HepG2 (cell line): ENCODE measurements around the gene ABCD1. TPM values are rescaled to one million over a fixed set of nuclear protein-coding genes. Genes with fewer than 3 reads are reported as not detected.

Source experiments
- CENPT ChIP-seq: sonication (generic); formaldehyde crosslinking; IDR thresholded peaks from 2 replicates; pipeline ENCODE4 v1.8.0; 2022; ENCODE audit warnings: low read depth, mild to moderate bottlenecking, moderate library complexity, missing genetic modification reagents
- FOXJ3 ChIP-seq: sonication (generic); formaldehyde crosslinking; IDR thresholded peaks from 2 replicates; pipeline ENCODE4 v1.4.0; 2020; ENCODE audit warnings: missing genetic modification reagents, mild to moderate bottlenecking, borderline replicate concordance
- MATR3 ChIP-seq: sonication (generic); formaldehyde crosslinking; IDR thresholded peaks from 2 replicates; pipeline ENCODE4 v1.4.0; 2020; ENCODE audit warnings: missing genetic modification reagents
- NCOA2 ChIP-seq: sonication (generic); formaldehyde crosslinking; IDR thresholded peaks from 2 replicates; pipeline ENCODE4 v1.8.0; 2022; ENCODE audit warnings: inconsistent platforms
- ZNF543 ChIP-seq: sonication (generic); formaldehyde crosslinking; IDR thresholded peaks from 2 replicates; pipeline ENCODE4 v1.4.0; 2020; ENCODE audit warnings: mild to moderate bottlenecking, missing genetic modification reagents
- ZNF563 ChIP-seq: sonication (generic); formaldehyde crosslinking; IDR thresholded peaks from 2 replicates; pipeline ENCODE4 v1.8.0; 2022; ENCODE audit warnings: mild to moderate bottlenecking, moderate library complexity, missing genetic modification reagents
- ZNF569 ChIP-seq: sonication (generic); formaldehyde crosslinking; IDR thresholded peaks from 2 replicates; pipeline ENCODE4 v1.5.0; 2020; ENCODE audit warnings: mild to moderate bottlenecking, missing genetic modification reagents, moderate library complexity, borderline replicate concordance
- ZNF577 ChIP-seq: sonication (generic); formaldehyde crosslinking; IDR thresholded peaks from 2 replicates; pipeline ENCODE4 v1.4.0; 2020; ENCODE audit warnings: mild to moderate bottlenecking, low read depth, missing genetic modification reagents, borderline replicate concordance
- ZNF781 ChIP-seq: sonication (generic); formaldehyde crosslinking; IDR thresholded peaks from 2 replicates; pipeline ENCODE4 v1.5.1; 2020; ENCODE audit warnings: borderline replicate concordance, mild to moderate bottlenecking, missing genetic modification reagents; ENCODE audit errors: not compliant biosample characterization
- ZNF879 ChIP-seq: sonication (generic); formaldehyde crosslinking; IDR thresholded peaks from 2 replicates; pipeline ENCODE4 v1.8.1; 2023; ENCODE audit warnings: missing genetic modification reagents
- polyA plus RNA-seq, 8 experiments: library from polyadenylated mRNA; depleted of rRNA in 3 of 8; stranded (reverse) in 7 of 8; unstranded in 1 of 8; fragments of >200 nt; fragmentation: Illumina TruSeq in 4 of 8; extraction: Trizol in 4 of 8; gene quantifications; 2 replicates each; pipeline versions ENCODE4 v1.2.1 to v1.2.3, GENCODE V29; 2011 to 2016; ENCODE audit warnings: low read depth in 4 of 8, missing spikeins in 1 of 8, mixed read lengths in 1 of 8; ENCODE audit not compliant: insufficient read depth in 1 of 8
- total RNA-seq, 5 experiments: library from RNA; depleted of rRNA; stranded (reverse); fragments of >200 nt; fragmentation: Illumina TruSeq; extraction: Trizol; gene quantifications; 2 replicates each; pipeline ENCODE4 v1.2.3, GENCODE V29; 2016; ENCODE audit warnings: low read depth in 1 of 5
- TF ChIP-seq, protein P1 (sequence below), 2 experiments: fragments of 450-650 bp in 1 of 2; sonication (generic) in 1 of 2; formaldehyde crosslinking in 1 of 2; IDR thresholded peaks; 2 replicates each; pipeline versions ENCODE4 v1.6.1 to v1.8.0; 2016 to 2022; ENCODE audit warnings: antibody characterized with exemption in 1 of 2, mild to moderate bottlenecking in 1 of 2, missing genetic modification reagents in 1 of 2
- TF ChIP-seq, protein P2 (sequence below): sonication (generic); formaldehyde crosslinking; IDR thresholded peaks from 2 replicates; pipeline ENCODE4 v1.8.0; 2022; ENCODE audit warnings: mild to moderate bottlenecking, missing genetic modification reagents; ENCODE audit not compliant: insufficient replicate concordance
- TF ChIP-seq, protein P3 (sequence below): sonication (generic); formaldehyde crosslinking; IDR thresholded peaks from 2 replicates; pipeline ENCODE4 v1.8.0; 2022; ENCODE audit warnings: mild to moderate bottlenecking, missing genetic modification reagents
- TF ChIP-seq, protein P4 (sequence below), 2 experiments: fragments of 450-650 bp in 1 of 2; sonication (generic) in 1 of 2; formaldehyde crosslinking; IDR thresholded peaks; 2 replicates each; pipeline versions ENCODE4 v1.5.0 to v1.8.0; 2020 to 2022; ENCODE audit warnings: mild to moderate bottlenecking in 1 of 2, missing genetic modification reagents in 1 of 2

The ABCD1 gene
- total and polyA plus RNA-seq, 2 of the 13 experiments (the other 11 are each of a cell fraction or from before 2014, with no cell fraction given): 11.4 to 15.9 TPM

DNA sequence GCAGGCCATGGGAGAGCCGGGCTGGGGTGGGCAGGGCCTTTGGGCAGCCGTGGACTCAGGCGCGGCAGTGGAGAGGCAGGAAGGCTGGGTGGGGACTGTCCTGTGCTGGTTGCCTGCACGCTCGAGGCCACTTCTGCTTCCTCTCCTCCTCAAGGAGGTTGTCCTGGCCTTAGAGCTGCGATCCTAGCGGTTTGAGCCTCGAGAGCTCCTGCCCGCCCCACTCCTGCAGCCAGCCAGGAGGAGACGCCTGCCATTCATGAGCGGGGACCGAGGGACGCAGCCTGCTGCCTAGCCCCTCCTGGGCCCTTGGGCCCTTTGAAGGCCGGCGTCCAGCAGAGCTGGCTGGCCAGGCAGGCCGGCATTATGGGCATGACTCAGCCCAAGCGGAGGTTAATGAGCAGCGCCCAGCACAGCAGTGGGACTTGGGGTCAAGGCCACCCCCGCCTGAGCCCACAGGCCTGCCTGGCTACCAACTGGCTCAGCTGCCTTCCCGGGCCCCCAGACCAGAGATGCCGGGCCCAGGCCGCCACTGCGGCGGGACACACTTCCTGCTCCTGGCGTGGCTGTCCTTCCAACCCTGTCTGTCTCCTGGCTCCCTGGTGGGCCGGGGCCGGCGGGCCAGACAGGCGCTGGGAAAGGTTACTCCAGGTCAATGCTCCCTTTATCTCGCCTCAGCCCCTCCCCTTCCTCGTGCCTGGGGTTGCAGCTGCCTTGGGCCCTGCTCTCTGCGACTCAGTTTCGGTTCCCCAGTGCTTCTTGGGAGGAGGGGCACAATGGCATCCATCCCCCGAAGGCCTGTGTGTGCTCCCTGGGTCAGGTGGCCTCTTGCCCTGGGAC, 1.8 kb downstream of the ABCD1 start (continued):
- TF ChIP-seq, protein P1, sequence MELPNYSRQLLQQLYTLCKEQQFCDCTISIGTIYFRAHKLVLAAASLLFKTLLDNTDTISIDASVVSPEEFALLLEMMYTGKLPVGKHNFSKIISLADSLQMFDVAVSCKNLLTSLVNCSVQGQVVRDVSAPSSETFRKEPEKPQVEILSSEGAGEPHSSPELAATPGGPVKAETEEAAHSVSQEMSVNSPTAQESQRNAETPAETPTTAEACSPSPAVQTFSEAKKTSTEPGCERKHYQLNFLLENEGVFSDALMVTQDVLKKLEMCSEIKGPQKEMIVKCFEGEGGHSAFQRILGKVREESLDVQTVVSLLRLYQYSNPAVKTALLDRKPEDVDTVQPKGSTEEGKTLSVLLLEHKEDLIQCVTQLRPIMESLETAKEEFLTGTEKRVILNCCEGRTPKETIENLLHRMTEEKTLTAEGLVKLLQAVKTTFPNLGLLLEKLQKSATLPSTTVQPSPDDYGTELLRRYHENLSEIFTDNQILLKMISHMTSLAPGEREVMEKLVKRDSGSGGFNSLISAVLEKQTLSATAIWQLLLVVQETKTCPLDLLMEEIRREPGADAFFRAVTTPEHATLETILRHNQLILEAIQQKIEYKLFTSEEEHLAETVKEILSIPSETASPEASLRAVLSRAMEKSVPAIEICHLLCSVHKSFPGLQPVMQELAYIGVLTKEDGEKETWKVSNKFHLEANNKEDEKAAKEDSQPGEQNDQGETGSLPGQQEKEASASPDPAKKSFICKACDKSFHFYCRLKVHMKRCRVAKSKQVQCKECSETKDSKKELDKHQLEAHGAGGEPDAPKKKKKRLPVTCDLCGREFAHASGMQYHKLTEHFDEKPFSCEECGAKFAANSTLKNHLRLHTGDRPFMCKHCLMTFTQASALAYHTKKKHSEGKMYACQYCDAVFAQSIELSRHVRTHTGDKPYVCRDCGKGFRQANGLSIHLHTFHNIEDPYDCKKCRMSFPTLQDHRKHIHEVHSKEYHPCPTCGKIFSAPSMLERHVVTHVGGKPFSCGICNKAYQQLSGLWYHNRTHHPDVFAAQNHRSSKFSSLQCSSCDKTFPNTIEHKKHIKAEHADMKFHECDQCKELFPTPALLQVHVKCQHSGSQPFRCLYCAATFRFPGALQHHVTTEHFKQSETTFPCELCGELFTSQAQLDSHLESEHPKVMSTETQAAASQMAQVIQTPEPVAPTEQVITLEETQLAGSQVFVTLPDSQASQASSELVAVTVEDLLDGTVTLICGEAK (IDR thresholded peaks at IDR 0.05): no peak
- TF ChIP-seq, protein P1 (CRISPR knock-in tag; IDR thresholded peaks at IDR 0.05): peak; percentile 38; the same call in 1 of the 2 replicates
- TF ChIP-seq, protein P2, sequence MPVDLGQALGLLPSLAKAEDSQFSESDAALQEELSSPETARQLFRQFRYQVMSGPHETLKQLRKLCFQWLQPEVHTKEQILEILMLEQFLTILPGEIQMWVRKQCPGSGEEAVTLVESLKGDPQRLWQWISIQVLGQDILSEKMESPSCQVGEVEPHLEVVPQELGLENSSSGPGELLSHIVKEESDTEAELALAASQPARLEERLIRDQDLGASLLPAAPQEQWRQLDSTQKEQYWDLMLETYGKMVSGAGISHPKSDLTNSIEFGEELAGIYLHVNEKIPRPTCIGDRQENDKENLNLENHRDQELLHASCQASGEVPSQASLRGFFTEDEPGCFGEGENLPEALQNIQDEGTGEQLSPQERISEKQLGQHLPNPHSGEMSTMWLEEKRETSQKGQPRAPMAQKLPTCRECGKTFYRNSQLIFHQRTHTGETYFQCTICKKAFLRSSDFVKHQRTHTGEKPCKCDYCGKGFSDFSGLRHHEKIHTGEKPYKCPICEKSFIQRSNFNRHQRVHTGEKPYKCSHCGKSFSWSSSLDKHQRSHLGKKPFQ (CRISPR knock-in tag): no peak
- no peak for TF ChIP-seq FOXJ3 (CRISPR knock-in tag)
- TF ChIP-seq CENPT: no peak; the same call in 1 of the 2 replicates
- TF ChIP-seq ZNF563 (CRISPR knock-in tag): no peak; the same call in 1 of the 2 replicates
- TF ChIP-seq MATR3 (CRISPR knock-in tag): no peak
- 0 out of 2 replicates have a peak, but pooled peaks have one; percentile 27 for TF ChIP-seq ZNF543 (CRISPR knock-in tag)
- TF ChIP-seq ZNF577: no peak
- TF ChIP-seq, protein P3, sequence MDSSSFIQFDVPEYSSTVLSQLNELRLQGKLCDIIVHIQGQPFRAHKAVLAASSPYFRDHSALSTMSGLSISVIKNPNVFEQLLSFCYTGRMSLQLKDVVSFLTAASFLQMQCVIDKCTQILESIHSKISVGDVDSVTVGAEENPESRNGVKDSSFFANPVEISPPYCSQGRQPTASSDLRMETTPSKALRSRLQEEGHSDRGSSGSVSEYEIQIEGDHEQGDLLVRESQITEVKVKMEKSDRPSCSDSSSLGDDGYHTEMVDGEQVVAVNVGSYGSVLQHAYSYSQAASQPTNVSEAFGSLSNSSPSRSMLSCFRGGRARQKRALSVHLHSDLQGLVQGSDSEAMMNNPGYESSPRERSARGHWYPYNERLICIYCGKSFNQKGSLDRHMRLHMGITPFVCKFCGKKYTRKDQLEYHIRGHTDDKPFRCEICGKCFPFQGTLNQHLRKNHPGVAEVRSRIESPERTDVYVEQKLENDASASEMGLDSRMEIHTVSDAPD (CRISPR knock-in tag): peak; percentile 59; the same call in 1 of the 2 replicates
- no peak for TF ChIP-seq ZNF781 (CRISPR knock-in tag)
- TF ChIP-seq ZNF879: no peak
- peak; percentile 69 for TF ChIP-seq NCOA2 (CRISPR knock-in tag)
- TF ChIP-seq, protein P4, sequence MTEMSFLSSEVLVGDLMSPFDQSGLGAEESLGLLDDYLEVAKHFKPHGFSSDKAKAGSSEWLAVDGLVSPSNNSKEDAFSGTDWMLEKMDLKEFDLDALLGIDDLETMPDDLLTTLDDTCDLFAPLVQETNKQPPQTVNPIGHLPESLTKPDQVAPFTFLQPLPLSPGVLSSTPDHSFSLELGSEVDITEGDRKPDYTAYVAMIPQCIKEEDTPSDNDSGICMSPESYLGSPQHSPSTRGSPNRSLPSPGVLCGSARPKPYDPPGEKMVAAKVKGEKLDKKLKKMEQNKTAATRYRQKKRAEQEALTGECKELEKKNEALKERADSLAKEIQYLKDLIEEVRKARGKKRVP (CRISPR knock-in tag; IDR thresholded peaks at IDR 0.05): no peak
- no peak for TF ChIP-seq ZNF569 (CRISPR knock-in tag)
